Activated T-helper 9 cell treated with anti-CD3 and anti-CD28 coated beads, Interleukin-2, amount 50 U/mL, for 16 hours (primary cell): ENCODE data around the gene FSD2.
A peak's percentile ranks its signal among the peaks of the same experiment; 100 is the strongest.
"Not testable (repeated sequence)": the region's sequence is repeated elsewhere in the genome, so short reads cannot be mapped to it uniquely, and the experiment has no call there.

Source experiments
- DNase-seq: peaks from one replicate; pipeline ENCODE4 v3.0.0-alpha.2; 2020; ENCODE audit warnings: low read depth

FSD2 gene

DNA sequence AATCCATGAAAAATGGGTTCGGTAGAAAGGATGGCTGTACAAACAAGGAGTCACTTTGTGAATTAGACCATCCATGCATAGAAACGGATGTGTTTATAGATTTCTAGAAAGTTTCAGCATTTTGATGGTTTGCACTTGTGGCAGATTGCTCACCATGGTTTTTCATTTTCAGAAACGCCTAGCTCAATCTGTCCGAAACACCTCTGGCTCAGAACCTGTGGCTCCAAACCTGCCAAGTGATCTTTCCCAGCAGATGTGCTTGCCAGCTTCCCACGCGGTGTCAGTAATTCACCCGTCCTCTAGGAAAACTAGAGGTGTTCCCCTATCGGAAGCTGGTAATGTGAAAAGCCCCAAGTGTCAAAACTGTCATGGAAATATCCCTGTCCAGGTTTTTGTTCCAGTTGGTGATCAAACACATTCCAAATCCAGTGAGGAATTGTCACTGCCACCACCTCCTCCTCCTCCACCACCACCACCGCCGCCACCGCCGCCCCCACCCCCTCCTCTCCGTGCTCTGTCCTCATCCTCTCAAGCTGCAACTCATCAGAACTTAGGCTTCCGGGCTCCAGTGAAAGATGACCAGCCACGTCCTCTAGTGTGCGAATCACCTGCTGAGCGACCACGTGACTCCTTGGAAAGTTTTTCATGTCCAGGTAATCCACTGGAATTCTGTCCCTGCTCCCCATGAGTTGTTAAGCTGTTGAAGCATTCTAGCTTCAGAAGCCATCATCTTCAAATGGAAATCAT, 24.7 kb upstream of the FSD2 start:
- DNase-seq = no peak

DNA sequence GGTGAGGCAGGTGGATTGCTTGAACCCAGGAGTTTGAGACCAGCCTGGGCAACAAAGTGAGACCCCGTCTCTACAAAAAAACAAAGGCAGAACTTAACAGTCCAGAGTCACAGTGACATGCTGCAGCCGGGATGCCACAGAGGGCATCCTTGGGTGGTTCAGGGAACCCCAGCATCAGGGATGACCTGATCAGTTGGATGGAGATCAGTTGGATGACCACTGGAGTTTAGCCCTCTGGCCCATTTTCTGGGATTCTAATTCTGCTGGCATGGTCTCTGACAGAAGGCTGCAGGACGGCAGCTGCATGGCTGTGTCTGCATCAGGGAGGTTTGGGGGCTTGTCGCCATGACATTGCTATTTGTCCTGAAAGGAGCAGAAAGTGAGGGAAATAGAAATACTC, 23.4 kb upstream of the FSD2 start:
- no peak for DNase-seq

DNA sequence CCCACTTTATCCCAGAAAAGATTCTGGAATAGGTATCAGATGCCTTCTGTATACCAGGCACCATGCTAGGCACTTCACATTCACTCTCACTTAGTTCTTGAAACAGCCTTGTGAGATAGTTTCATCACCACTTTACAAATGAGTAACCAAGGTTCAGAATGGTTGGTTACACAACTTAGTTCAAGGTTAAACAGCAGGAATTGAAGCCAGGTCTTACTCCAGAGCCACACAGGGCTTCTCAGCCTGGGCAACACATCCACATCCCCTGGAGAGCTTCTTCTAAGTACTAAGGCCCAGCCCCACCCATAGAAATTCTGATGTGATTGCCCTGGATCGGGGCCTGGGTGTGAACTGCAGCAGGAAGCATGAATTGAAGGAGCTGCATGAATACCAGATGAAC, 22.2 kb upstream of the FSD2 start:
- no peak for DNase-seq

DNA sequence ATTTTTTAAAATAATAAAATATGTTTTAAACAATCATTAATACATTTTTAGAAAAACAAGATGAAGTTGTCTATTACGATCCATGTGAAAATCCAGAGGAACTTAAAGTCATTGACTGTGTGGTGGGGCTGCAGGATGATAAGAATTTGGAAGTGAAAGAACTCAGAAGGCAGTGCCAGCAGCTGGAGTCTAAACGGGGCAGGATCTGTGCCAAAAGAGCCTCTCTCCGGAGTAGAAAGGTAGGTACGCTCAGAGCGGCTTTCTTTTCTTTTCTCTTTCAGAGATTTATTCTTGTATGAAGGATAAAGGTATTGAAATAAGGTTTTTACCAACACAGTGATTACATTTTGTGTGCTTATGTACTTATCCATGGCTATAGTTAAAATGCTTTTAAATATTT, 17.2 kb upstream of the FSD2 start:
- DNase-seq = no peak

DNA sequence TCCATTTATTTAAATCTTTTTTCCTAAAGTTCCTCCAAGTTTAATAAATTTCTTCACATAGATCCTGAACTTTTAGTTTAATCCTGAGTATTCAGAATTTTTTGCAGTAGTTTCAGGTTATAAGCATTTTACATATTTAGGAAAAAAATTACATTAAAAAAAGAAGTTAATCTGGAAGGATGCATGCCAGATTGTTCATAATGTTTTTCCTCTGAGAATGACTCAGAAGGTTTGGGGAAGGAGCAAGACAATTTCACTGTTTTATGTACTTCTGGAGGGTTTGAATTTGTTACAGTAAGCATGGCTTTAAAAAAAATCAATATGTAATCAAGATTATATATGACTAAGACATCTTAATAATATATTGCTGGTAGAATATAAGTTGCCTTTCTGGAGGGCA, 16.0 kb upstream of the FSD2 start:
- not testable (repeated sequence) for DNase-seq

DNA sequence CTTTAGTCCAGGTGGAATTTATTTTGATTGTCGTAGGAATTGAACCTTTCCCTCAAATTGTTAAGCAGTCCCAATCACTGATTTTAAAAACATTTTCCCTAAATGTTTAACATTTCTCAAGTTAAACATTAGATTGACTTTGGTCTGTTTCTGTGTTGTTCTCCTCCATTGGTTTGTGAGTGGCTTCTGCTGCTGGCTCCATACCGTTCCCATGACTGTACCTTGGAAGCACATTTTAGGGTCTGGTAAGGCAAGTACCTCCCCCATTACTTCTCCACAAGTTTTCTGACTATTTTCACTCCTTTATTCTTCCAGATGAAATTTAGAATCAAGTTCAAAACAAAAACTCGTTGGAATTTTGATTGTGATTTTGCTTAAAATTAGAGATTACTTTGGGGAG, 15.5 kb upstream of the FSD2 start:
- DNase-seq = not testable (repeated sequence)

GRCh38 chr15:82820128-82820527, 14.3 kb upstream of the FSD2 start:
- no peak for DNase-seq

- DNase-seq = no peak
Measured at GRCh38 chr15:82812994-82813393, 7.1 kb upstream of the FSD2 start.

DNA sequence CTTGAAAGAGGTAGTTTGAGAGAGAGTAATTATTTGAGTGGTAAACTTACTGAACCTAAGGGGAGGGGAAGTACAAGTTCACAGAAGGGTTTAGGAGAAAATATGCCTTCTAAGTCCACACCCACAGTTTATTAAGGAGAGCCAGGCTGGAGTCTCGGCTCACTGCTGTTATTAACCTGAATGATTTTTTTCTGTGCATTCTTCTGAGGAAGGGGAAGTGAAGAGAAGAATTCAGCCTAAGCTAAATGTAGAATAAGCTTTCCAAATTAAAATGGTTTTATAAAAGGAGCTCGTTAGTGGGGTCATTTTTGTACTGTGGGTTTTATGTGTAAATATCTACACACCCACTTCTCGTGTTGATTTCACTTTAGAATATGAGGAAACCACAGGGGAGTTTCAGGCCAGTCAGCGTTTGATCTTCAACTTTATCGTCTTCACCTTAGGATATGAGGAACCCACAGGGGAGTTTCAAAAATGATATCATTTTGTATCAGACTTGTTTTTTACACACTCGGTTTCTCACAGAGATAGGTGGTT, 5.1 kb upstream of the FSD2 start:
- DNase-seq = peak; percentile 28

GRCh38 chr15:82810061-82810889, 4.4 kb upstream of the FSD2 start:
- DNase-seq = peak; percentile 8

- DNase-seq = peak; percentile 90
Measured at GRCh38 chr15:82809308-82810060, 3.6 kb upstream of the FSD2 start, which contains the start of gene WHAMM. Gene WHAMM, plus strand, starts transcription at chr15:82809628. Its CDS starts 99 bp downstream, at chr15:82809727.

DNA sequence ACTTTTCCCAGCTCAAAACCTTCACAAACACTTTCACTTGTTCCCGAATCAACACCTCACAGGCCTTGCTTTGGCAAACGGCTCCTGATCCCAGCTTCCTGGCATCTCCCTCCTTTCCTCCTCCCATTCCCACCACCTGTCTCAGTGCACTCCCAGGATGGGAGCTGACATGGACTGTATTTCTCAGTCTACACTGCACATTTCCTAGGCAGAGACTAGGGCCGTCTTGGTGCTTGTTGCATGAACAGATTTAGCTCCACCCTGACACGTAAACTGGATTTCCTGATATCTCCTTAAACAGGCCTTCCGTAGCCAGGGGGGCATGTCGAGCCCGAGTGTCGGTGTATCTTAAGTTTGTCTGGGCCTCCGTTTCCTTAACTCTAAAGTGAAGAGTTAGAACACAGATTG, 2.8 kb upstream of the FSD2 start:
- no peak for DNase-seq

DNA sequence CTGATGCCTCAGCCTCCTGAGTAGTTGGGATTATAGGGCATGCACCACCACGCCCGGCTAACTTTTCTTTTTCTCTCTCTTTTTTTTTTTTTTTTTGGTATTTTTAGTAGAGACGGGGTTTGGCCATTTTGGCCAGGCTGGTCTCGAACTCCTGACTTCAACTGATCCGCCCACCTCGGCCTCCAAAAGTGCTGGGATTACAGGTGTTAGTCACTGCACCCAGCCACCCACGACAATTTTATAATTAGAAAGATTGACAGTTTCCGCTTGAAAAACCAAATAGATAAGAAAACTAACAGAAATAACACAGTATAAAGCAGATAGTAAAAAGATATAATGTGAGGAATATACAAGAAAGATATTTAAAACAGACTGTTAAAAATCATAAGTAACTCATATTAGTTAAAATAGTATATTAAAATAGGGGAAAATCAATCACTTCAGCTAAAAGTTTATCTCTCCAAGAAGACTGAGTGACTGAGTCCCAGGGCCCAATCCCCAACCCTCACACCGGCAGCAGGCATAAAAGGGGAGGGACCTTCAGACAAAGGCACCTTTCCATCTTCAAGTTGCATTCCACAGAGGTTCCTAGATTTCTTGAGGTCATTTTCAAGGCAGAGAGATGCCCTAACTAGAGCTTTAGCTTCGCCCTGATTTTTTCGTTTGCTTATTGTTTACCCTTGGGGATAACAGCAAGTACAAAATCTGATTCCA, 2.2 kb upstream of the FSD2 start:
- no peak for DNase-seq

GRCh38 chr15:82804575-82804949, 1.3 kb downstream of the FSD2 start:
- no peak for DNase-seq

DNA sequence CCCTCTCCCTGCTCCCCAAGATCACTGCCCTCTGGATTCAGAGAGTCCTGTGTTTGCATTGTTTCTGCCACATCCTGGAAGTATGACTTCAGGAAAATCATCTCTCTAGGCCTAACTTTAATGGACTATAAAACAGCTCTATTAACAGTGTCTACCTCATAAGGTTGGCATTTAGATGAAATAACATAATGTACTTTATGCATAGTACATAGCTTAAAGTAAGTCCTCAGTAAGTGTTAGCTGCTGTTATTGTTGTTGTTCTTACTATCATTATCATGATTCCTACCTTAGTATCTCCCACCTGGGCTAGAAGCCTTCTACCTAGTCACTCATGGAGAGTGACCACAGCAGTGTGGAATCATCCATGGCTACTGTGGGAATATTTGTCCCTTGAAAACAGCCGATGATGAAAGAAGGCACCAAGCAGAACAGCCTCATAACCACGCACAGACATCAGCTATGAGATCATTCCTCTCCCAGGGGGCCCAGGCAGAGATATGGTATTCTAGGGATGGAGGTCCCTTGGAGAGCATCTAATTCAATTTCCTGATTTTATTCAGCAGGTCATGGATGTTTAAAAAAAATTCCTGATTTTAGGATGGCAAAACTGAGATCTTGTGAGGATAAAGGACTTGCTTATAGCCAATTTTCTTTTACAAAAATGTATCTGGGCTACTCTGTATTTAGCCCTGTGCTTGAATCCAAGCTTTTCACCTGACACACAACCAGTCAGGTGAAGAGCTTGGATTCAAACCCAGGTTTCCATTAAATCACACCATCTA, 1.9 kb downstream of the FSD2 start:
- DNase-seq = no peak

GRCh38 chr15:82802497-82802896, 3.4 kb downstream of the FSD2 start:
- no peak for DNase-seq

- no peak for DNase-seq
Measured at GRCh38 chr15:82799183-82799841, 6.6 kb downstream of the FSD2 start.

GRCh38 chr15:82798531-82799166, 7.2 kb downstream of the FSD2 start:
- no peak for DNase-seq

DNA sequence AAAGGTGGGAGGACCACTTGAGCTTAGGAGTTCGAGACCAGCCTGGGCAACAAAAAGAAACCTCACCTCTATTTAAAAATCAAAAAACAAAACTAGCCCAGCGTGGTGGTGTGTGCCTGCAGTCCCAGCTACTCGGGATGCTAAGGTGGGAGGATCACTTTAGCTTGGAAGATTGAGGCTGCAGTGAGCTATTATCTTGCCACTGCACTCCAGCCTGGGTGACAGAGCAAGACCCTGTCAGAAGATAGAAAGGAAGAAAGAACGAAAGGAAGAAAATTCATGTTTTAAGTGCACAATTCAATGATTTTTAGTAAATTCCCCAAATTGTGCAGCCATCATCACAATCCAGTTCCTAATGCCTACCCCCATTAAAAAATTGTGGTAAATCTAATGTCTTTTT, 7.8 kb downstream of the FSD2 start:
- DNase-seq = no peak

- DNase-seq = no peak
Measured at GRCh38 chr15:82793737-82794136, 12.1 kb downstream of the FSD2 start.
